DMS53 (cell line): ENCODE data around the gene TMEM140.

Source experiments
- DNase-seq: peaks from one replicate; lab custom pipeline; 2025; lab: John Stamatoyannopoulos, UW

The TMEM140 gene

DNA sequence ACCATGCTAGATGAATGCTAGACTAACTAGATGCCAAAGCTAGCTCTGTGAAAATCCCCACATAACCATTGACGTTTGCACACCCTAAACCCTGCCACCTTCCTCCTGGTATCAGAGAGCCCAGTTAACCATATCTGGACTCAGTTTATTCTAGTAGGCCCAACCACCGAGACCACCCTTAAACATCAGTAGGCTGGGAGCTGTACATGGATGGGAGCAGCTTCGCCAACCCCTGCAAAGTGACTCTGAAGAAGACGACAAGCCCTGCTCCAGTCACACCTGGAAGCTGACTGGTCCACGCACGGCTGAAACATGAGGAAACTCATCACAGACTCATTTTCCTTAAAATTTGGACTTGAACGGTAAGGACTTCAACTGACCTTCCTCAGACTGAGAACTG, 27.1 kb downstream of the TMEM140 start:
- DNase-seq: no peak

DNA sequence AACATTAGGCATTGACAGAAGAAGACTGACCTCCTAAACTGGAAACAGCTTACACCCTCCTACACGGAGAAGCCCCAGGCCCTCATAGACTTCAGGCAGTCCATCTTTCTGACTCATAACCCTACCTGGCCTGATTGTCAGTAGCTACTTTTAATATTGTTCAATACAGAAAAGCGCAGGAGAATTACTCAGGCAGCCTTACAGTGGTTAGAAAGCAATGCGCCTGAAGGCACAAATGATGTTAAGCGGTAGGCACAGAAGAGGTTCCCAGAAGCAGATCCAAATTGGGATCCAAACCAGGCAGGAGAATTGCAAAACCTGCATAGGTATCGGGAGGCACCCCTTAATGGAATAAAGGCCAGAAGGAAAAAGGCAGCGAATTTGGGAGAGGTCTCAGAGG, 28.1 kb downstream of the TMEM140 start:
- no peak for DNase-seq

DNA sequence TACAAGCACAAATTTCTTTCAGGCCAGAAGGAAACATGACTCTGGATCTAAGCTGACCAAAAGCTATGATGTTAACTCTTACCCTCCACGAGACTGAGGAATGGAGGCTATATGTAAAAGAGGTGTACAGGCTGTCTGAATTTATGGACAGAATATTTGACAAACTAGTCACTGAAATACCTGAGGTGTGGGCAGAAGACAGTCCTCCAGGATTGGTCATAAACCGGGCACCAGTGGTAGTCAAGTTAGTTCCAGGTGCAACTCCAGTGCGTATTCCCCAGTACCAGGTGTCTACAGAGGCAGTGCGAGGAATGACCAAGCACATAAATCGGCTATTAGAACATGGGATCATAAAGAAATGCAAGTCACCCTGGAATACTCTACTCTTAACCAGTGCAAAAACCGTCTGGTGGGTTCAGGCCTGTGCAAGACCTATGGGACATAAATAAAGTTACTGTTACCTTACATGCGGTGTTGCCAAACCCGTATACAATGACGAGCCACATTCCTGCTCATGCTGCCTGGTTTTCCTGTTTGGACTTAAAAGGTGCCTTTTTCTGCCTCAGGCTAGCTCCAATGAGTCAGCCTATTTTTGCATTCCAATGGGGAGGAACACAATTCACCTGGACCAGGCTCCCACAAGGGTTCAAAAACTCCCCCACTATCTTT, 29.3 kb downstream of the TMEM140 start:
- DNase-seq: no peak

DNA sequence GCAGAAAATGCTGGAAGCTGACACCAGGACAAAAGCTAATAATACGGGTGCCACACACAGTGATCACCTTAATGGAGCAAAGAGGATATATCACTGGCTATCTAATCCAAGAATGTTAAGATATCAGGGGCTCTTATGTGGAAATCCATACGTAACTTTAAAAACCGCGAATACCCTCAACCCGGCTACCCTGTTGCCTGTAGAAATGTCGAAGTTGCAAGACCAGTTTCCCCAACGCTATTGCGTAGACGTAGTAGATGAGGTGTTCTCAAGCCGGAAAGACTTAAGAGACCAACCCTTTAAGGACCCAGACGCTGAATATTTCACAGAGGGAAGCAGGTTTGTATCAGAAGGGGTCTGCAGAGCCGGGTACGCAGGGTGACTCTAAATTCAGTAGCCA, 30.5 kb downstream of the TMEM140 start:
- no peak for DNase-seq

DNA sequence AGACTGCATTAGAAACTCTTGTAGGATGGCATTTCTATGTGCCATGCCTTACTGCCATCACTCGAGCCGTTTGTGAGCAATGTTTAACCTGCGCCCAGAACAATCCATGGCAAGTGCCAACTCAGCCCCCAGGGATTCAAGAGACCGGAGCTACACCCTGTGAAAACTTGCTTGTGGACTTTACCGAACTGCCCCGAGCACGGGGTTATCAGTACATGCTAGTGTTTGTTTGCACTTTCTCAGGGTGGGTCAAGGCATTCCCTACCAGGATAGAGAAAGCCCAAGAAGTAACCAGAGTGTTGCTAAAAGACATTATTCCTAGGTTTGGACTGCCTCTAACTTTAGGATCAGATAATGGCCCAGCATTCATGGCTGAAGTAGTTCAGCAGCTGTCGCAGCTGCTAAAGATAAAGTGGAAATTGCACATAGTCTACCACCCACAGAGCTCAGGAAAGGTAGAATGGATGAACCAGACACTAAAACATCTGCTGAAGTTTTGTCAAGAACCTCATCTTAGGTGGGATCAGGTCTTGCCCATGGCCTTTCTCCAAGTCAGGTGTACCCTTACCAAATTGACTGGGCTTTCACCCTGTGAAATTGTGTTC, 31.6 kb downstream of the TMEM140 start:
- no peak for DNase-seq

DNA sequence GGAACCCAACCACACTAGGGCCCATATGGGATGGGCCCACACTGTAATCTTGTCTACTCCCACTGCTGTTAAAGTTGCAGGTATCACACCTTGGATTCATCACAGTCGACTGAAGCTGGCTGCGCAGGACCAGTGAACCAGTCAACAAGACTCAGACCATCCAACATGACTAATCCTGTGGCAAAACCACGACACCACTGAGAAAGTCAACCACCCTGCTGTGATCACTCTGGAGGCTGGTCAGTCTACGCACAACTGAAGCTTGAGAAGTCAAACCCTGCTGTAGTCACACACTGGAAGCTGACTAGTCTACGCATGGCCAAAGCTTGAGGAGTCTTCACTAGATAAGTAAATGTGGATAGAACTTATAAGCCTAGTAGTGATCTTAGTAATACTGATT, 32.2 kb downstream of the TMEM140 start:
- DNase-seq: no peak

DNA sequence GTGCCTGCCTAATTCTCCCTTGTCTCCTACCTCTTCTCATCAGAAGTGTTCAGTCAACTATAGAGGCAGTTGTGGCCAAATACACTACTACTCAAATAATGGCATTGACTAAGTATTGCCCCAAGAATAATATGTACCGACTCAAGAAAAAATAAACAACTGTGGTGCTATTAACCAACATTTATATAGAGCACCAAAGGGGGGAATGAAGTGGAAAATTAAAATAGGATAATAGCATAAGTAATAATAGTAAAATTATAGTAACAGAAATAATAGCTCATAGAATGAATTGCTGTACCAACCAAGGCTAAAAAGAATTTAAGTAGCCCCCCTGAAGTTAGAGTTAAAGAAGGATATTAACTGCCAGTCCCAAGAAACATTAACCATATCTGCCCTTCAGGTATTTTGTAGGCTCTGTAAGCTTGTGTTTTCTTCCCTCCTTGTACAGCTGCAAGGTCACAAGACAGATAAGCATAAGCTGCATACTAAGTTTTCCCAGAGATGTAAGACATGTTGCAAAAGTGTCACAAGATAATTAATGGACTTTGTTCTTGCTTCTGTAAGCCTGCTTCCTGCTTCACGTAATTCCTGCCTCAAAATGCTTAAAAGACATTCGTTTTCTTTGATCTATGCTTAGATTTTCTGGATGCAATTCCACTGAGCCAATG, 33.5 kb downstream of the TMEM140 start:
- peak; percentile 20 for DNase-seq

DNA sequence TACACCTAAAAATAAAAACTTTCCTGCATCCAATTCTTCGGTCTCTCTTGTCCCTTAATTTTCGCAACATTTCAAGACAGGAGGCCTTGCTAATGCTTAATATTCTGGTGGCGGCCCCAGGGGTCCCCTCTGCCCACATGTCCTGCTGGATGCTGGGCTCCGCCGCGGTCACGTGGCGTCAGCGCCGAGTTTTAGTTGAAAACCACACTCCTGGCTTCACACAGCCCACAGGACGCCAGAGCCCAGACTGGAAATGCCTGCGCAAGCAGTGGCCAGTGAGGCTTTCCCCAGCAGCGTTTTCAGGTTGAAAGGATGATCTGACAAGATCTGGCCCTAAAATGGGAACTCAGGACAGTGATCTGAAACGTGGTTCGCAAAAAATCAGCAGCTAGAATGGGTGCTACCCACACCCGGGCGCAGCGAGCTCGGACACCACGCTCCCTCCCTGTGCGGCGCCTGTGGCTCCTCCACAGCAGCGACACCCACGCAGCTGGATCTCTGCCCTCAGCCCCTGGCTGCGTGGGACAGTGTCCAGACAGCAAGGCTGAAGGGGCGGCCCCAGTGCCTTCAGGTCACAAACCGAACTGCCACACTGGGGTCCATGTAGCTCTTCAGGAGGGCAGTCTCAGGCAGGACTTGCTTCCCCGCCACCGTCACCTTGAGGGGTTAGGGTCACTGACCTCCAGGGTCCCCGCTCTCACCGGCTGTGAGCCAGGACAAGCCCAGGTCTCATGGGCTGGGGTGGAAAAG, 34.2 kb downstream of the TMEM140 start:
- no peak for DNase-seq

DNA sequence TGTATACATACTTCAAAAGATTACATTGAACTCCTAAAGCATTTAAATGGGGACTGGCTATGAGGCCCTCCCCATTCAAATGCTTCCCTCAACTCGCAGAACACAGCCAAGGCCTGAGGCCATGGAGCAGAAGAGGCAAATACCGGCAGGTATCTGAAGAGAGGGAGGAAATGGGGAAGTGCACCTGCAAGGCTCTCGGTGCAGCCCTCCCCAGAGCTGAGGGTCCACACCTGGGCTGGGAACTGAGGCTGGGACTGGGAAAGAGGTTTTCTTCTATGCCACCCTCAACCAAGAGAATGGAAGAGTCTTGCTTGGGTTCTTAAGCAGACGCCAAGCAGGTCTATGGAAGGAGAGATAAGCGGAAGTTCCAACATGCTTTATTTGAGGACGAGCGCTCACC, 35.6 kb downstream of the TMEM140 start:
- no peak for DNase-seq

DNA sequence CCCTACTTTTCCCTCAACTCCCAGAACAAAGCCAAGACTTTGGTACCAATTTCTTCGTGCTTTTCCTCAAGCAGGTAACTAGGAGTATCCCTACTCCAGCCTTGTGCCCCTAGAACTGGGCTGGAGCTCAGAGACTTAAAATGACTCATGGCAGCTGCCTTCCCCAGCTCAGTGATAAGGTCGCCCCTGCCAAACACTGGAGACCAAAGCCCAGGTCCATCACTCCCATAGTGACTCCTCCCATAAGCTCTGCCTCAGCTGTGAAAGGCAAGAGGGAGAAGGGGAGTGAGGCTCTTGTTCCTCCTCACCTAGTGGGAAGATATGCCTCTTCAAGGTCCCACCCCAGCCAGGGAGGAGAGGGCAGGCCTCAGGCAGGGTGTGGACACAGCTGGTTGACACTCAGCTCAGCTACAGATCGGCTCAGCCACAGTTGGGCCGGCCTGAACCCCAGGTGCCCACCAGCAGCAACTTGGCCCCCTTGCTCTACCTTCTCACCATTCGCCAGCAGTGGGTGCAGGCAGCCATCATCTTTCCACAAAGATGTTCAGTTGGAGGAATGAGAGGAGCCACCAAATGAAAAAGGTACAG, 36.5 kb downstream of the TMEM140 start:
- no peak for DNase-seq

DNA sequence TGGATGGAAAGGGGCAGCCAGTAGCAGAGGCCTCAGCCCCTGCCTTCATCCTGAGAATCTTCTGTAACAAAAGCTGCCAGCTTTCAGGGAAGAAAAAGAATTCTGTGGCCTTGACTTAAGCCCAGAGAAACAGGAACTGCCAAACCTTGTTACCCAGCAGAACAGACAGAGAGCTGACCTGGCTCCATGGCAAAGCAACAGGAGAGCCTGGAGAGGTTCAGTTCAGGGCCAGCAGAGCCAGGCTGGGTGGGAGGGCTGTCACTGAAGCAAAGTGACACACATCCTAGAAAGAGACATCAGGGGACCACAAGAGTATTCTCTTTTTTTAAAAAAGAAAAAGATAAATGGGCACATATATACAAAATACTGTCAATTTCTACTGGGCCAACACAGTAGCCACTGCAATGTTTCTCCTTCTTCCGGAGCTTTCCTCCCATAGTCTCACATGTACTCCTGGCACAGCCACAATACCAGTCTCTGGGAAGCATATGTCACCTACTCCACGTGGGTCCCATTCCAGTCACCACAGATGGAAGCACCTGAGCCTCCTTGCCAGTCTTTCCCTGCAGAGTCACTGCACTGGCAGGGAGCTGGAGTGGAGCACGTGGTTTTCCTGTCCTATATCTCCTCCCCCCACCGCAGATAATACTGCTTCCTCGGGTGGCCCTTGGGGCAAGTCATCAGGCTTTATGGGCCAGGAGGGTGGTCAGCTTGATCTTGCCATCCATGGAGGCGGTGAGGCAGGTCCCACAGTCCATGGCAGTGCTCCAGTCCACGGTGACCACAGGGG, 37.8 kb downstream of the TMEM140 start:
- DNase-seq: no peak

DNA sequence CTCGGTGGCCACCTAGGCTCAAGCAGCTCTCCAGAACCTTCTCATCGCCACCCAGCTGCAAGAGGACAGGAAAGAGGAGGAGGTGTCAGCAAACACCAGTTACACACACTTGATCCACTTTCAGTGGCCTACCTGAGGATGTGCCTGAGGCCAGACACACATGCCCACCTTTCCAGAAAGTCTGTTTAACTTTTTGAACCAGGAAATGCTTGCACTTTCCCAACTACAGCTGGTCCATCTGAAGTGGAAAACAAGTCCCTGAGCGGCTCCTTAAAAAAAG, 38.3 kb downstream of the TMEM140 start:
- DNase-seq: no peak

DNA sequence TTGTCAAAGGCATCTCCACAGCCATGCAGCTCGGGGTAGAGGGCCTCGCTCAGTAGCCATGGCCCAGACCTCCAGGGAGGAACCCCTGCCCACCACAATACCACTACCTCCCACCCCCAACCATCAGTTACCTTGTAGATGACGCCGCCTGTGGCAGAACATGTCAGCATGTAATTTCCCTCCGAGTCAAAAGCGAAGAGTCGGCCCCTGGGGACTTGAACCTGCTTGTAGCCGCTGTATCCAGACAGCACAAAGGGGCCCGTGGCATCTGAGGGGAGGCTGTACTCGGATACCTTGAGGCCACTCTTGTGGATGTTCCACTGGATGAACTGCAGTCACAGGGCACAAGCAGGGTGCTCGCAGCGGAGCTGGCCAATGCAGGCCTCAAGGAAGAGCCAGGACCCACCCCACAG, 39.0 kb downstream of the TMEM140 start:
- no peak for DNase-seq

DNA sequence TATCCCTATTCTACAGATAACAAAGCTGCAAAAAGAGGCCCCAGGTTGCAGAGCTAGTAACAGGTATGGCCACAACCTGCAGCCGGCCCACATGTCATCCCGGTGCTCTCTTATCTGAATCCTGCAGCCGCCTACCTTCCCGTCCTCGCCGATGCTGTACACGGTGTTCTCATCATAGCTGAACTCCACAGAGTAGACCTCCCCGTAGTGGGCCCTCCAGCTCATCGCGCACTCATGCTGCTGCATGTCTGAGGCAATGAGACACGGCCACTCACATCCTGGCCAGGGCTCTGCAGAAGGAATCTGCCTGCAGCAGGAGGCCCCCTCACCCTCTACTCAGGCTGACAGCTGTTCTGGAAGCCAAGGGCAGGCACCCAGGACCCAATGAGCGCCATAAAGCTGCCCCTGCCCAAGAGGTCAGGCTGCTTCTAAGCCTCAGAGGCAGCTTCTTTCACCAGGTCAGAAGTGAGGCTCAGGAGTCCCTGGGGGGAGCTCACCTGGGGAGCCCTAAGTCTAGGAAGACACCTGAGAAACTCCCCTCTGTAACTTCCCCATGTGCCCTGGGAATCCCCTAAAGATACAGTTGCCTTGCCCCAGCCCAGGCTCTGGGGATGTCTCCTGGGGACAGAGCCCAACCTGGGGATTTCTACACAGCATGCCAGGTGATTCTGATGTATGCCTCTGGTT, 40.6 kb downstream of the TMEM140 start:
- DNase-seq: no peak

DNA sequence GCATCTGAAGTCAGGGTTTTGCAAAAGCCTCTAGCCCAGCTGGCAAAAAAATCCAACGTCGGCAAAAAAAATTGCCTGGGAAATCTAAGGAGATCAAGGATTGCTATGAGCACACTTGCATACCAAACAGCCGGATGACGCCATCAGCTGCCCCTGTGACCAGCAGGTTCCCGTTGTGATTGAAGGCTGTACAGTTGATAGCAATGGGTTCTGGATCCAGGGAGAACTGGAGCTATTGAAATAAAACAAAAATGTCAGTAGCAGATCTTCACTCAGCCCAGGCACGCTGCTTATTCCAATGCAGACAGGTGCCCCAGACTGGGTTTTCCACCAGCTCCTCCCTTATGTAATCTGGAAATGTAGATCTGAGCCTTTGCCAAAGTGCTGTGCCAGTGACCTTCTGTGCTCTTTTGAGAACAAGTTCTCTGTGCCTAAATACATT, 41.4 kb downstream of the TMEM140 start:
- no peak for DNase-seq

DNA sequence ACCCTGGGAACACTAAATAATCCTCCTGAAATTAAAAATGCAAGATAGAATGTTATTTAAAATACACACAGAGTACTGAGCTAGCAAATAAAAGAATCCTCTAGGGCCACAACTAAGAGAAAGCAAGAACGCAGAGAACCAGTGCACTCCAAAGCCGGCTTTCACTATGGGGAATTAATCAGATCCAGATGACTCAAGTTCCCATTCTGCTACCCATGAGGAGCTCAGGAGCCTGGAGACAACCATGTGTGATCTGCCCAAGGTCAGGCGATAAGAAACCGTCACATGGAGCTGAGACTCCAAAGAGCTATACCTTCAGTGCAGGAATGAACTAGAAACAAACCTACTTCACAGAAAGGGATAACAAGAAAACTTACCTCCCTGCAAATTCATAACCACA, 42.1 kb downstream of the TMEM140 start:
- DNase-seq: no peak

DNA sequence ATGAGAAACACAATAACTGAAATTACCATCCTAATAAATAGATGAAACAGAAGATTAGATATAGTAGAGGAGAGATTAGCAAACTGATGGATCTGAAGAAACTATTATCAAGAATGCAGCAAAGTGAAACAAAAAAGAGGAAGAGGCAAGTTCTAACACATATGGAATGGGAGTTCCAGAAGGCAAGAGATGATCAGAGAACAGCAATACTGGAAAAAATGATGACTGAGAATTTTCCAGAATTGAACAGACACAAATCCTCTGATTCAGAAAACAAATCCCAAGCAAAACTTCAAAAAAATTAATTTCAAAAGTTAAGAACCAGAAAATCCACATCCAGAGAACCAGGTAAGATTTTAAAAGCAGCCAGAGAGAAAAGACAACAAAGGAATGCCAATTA, 42.8 kb downstream of the TMEM140 start:
- no peak for DNase-seq

DNA sequence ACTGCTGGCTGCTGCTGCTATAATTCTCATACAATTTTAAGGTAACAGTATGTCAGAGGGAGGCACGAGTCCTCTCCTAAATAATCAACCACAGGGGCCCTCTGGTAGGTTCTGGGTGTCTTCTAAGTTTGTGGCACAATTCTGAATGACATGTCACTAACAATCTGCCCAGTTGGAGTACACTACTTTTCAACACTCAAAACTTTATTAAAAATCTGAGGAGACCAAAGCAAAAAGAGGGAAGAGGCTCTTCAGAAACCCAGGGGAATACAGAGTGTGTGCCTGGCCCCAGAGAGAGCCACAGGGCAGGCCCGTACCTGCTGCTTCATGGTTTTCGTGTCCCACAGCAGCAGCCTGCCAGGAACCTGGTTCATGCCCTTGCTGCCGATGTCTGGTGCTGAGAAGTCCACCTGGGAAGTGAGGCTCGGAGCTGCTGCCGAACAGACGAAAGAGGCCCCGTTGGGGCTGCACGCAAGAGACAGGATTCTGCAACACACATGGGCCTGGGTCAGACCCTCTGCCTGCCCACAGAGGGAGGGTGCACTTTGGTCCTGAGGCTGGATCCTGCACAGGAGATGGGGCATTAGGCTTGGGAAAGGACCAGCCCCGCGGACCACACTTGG, 45.2 kb downstream of the TMEM140 start:
- DNase-seq: no peak

DNA sequence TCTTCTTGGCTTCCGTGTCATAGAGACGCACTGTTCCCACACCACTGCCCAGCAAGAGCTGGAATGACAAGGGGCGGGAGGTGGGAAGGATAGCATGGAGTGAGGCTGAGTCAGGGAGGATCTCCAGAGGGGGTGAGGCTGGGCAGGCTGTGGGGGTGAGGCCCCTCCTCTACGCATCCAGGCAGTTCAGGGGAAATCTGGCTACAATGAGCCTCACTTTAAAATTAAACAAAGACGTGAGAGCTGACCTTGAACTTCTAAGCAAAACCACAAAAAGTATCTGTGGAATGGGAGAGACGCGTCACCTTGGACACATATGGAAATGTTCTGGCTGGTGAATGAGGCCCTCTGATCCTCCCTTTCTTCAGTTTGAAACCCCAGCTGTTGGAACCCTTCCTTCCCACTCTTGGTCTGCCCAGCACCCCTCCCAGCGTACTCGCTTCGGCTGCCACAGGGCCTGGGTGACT, 45.8 kb downstream of the TMEM140 start:
- no peak for DNase-seq

DNA sequence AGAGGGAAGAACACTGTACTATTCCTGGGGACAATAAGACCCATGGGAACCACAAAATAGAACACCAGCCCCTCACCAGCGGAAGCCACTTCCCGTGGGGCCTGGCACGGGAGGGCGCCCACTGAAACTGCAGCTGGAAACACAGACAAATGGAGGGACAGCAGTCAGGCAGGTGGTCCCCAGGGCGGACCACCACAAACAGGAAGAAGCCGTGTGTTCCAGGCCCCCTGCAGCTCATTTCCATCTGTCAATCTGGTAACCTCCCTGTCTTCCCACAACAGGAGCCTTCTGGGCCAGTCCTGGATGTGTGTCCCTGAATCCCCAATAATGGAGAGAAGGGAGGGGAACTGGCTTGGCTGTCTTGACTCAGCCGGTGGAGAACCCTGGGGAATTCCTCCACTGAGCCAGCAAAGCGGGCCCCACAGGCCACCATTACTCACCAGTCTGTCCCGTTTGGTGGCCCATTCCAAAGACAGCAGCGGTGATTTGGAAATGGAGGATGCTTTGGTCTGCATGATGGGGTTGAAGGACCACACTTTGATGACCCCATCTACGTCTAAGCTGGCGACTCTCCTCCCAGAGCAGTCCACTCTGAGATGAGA, 46.7 kb downstream of the TMEM140 start:
- no peak for DNase-seq
